ENCODE data around the gene CDK14.

Gene CDK14

GRCh38 chr7:91181949-91182348 is 585.8 kb downstream of the CDK14 start:
- DNase-seq: peak in 1 of 4 experiments; percentile 12

DNA sequence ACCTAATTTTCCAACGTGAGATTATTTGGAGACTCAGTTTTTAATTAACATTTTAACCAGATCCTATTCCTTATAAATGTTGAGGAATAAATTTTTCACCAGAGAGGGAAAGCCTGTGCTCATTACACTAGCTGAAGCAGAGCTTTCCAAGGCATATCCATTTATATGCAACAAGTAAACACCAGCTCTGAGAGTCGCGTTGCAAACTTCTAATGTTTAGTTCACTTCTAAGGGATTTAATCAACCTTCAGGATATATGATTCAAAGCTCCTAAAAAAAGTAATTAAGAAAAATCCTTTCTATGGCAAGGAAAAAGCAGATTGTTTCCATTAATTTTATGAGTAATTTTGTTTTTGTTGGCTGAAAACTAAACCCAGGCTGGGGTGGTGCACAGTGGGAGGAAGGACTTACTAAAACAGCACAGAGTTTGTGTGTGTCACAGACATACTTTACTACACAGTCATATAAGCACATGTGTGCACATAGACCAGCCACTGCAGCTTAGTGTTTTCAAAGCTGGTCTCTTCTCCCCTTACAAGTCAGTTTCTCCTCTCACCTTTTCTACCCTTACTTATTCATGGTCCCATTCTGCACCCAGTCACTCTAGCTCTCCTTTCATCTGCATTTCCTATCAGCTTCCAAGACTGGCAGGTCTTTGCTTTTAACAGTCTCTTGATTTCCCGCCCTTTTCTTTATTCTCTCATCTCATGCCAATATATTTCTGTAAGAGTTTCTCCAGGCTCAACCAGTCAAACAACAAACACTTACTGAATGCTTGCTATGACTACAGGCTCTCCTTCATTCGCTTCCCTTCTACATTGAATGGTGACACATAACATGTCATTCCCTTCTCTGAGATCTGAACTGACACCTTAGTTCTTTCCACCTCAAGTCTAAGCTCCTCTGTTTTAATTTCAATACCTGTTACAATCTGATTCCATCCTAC is 587.0 kb downstream of the CDK14 start:
- no peak for DNase-seq

DNA sequence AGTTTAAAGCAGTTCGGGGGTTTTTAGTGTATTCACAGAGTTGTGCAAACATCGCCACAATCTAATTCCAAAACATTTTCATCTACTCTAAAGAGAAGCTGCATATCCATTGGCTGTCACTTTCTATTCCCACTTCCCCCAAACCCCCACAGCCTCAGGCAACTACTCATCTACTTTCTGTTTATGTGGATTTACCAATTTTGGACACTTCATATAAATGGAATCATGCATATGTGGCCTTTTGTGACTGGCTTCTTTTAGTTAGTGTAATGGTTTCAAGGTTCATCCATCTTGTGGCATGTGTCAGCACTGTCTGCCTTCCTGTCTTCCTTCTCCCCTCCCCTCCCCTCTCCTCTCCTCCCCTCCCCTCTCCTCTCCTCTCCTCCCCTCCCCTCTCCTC is 589.6 kb downstream of the CDK14 start:
- no peak for DNase-seq

DNA sequence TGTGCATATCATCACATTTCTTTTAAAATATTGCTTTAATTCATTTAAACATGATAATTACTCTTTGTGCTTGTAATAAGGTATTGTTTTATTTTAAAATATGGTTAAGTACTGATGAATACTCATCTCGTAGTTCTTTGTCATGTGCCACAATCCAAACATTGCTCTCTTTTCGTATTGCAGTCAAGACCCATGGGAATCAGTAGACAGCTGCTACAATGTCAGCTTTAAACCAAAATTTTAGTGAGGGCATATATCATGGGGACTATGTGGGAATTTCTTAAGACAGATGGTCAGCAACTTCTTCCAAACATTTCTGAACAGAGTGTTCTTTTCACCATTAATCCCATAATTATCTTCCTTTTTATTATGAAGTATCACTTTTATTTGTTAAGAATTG is 590.9 kb downstream of the CDK14 start:
- DNase-seq: no peak

DNA sequence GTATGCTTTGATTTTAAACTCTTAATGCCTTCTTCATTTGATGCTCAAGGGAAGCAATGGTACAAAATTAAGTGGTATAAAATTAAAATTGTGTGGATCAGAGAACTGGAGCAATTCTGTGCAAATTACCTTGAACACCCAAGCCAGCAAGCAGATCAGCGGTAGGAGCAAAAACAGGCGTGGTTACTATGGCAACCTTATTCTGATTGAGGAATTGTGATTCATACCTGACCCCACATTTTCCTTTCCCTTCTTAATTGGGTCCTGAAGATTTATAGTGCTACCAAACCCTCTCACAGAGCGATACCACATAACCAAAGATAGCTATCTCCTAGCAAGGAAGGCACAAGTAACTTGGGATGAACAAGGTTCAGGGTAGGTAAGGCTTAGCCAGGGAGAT is 595.6 kb downstream of the CDK14 start:
- DNase-seq: no peak

GRCh38 chr7:91193141-91193540 is 597.0 kb downstream of the CDK14 start:
- no peak for DNase-seq

GRCh38 chr7:91194841-91195240 is 598.7 kb downstream of the CDK14 start:
- no peak for DNase-seq

- no peak for DNase-seq
These were observed 599.9 kb downstream of the CDK14 start for GRCh38 chr7:91196058-91196457.

- DNase-seq: no peak
These were observed 602.2 kb downstream of the CDK14 start for GRCh38 chr7:91198371-91198770.

DNA sequence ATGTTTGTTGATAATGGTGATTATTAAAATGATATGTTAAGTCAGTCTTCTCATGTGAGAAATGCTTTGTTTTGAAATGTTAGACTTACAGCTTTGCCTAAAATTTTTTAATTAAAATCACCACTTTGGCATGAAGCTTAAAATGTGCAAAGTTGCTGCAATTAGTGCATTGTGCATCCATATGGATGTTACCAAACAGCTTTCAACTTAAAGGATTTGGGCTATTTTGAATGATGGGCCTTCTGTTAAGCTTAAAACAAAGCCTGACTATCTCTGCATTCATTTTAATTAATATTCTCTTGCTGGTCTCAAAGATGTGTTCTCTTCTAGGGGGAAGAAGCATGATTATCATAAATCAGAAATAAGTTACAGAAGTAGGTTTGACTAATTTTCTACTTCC is 603.5 kb downstream of the CDK14 start:
- DNase-seq: peak in 1 of 4 experiments; percentile 6

DNA sequence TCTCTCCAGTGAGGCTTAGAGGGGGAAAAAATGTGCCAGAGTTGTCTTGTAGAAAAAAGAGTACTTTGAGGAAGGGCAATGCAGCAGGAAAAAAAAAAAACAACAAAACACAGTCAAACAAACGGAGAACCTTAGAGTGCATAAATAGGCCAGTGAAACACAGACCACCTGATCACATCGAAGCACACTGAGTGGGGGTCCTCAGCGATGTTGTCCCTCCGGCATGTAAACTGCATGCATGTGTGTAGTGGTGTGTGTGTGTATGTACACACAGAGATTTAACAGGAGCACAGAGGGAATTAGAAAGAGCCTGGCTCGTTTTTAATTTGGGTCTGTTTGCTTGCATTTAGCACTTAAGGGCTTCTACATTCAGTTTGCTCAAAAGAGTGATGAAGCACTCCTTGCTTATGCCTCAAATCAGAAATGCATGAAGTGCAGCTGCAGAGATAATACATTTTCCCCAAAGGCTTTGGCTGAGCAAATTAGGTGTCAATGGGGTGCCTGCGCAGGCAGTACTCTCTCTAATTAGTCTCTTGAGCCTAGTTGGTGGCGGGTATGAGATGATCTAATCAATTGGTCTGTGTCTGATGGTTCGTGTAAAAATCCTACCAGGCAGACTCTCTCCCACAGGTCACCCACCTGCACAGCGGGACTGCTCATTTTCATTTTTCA is 605.5 kb downstream of the CDK14 start:
- DNase-seq: no peak

GRCh38 chr7:91206361-91206960 is 610.3 kb downstream of the CDK14 start:
- DNase-seq: no peak

- no peak for DNase-seq
These were observed 616.5 kb downstream of the CDK14 start for GRCh38 chr7:91212582-91212981.

DNA sequence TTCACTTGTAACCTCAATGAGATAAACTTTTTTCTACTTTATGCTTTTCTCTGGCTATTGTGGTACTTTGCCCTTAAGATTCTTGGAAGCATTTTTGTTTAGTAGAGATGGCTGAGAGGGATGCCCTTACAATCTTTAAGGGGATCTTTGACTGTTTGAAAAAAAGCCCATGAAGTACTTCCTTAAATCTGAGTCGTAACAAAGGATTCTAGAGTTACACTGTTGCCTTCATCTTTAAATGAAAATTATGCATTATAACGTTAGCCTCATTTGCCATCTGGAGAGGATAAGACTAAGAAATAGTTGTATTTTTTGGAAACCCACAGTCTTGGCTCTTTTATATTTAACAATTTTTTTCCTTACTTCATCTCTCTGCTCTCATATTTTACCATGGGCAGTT is 630.3 kb downstream of the CDK14 start:
- DNase-seq: no peak

DNA sequence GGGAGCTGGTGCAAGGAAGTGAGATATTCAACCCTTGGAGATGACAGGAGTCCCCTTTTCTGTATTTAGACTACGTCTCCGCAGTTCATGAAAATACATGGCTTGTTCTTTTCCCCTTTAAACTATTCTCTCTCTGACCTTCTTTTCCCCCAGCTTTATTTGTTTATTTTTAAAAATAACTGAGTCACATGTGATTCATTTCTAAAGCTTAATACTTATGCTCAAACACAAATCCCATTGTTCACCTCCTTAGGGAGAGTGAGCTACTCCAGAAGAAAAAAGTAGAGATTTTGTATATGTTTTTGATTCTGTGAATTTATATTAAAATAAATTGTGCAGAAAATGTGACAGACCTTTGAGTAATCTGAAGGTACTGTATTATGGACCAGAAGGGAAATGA is 632.2 kb downstream of the CDK14 start:
- no peak for DNase-seq

GRCh38 chr7:91228927-91229558 is 632.9 kb downstream of the CDK14 start:
- DNase-seq: no peak

DNA sequence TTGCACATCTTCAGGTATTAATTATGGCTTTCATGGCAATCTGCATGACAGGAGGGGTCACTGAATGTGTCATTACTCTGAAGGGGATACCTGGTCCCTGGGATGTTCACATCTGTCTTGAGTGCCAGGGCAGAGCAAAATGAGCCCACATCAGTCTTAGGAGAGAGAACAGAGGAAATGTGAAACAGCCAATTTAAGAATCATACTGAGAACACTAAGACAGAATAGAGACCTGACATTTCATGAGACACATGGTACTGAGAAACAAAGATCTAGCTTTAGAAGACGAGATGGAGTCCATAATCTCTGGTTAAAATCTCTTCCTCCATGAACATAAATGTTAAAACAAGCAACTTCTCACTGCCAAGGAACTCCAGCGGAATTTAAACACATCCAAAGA is 634.0 kb downstream of the CDK14 start:
- DNase-seq: no peak

- DNase-seq: no peak
These were observed 634.4 kb downstream of the CDK14 start for GRCh38 chr7:91230503-91230902.

GRCh38 chr7:91233212-91233611 is 637.1 kb downstream of the CDK14 start:
- DNase-seq: no peak

DNA sequence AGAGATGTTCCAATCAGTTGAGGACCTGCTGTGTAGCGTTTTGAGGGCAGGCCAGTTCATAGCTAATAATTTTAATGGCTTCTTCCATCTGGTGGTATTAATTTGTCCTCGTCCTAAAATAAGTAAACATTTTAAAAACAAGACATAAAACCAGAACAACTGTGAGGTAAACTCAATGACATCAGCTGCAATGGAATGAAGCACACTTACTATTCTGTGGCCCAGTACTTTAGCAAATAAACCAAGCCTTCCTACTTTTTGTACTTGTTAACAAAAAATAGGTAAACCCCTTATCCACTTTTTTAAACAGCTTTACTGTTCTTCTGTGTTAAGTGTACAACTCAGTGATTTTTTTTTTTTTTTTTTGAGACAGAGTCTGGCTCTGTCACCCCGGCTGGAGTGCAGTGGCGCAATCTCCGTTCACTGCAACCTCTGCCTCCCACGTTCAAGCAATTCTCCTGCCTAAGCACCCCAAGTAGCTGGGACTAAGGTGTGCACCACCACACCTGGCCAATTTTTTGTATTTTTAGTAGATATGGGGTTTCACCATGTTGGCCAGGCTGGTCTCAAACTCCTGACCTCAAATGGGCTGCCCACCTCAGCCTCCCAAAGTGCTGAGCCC is 639.2 kb downstream of the CDK14 start:
- peak in 2 of 4 experiments; percentile 10 to 27 for DNase-seq

GRCh38 chr7:91239171-91239604 is 643.1 kb downstream of the CDK14 start:
- peak; percentile 33 to 64 (median 58) for DNase-seq

GRCh38 chr7:91239772-91240171 is 643.7 kb downstream of the CDK14 start:
- DNase-seq: no peak
